PC-9 (cell line): ENCODE measurements around the gene DHRSX. TPM values are rescaled to one million over a fixed set of nuclear protein-coding genes. Genes with fewer than 3 reads are reported as not detected.
"Not testable (repeated sequence)": the region's sequence is repeated elsewhere in the genome, so short reads cannot be mapped to it uniquely, and the experiment has no call there.

ENCODE experiments used
- BruUV-seq: library from RNA; stranded (reverse); fragments of 400-500 nt; replicated peaks from 2 replicates; lab custom pipeline; 2021; lab: Mats Ljungman, UMichigan
- CTCF ChIA-PET: fragments of 300-600 bp; sonication (Branson Sonifier 250); formaldehyde crosslinking; loops from one replicate; lab custom pipeline; 2022; ENCODE audit warnings: antibody characterized with exemption; lab: Charles Lee
- POLR2A ChIA-PET: fragments of 300-600 bp; sonication (Branson Sonifier 250); formaldehyde crosslinking; loops from one replicate; lab custom pipeline; 2022; ENCODE audit warnings: antibody characterized with exemption; ENCODE audit not compliant: unreplicated experiment; lab: Charles Lee
- DNase-seq, 2 experiments: peaks; one replicate each; pipeline versions ENCODE4 v3.0.0 to v3.0.0-alpha.2; 2015 to 2022; ENCODE audit warnings: mixed read lengths in 1 of 2
- H2AFZ ChIP-seq: fragments of 200-600 bp; sonication (generic); 2 replicates; pipeline ENCODE4 v1.8.1; 2017; ENCODE audit warnings: antibody characterized with exemption
- H3F3A ChIP-seq: fragments of 200-600 bp; sonication (generic); 2 replicates; pipeline ENCODE4 v1.8.1; 2017; ENCODE audit warnings: antibody characterized with exemption, mild to moderate bottlenecking, low read depth; ENCODE audit not compliant: insufficient read depth
- H3K27ac ChIP-seq: fragments of 200-600 bp; sonication (generic); 2 replicates; pipeline ENCODE4 v1.6.1; 2016; ENCODE audit warnings: mixed run types
- H3K27me3 ChIP-seq: fragments of 200-600 bp; sonication (generic); 2 replicates; pipeline ENCODE4 v1.6.1; 2016; ENCODE audit warnings: low read depth, mixed run types; ENCODE audit not compliant: insufficient read depth
- H3K36me3 ChIP-seq: fragments of 200-600 bp; sonication (generic); 2 replicates; pipeline ENCODE4 v1.6.1; 2016; ENCODE audit warnings: low read depth, mixed run types
- H3K4me1 ChIP-seq: fragments of 200-600 bp; sonication (generic); replicated peaks from 2 replicates; pipeline ENCODE4 v1.6.1; 2016; ENCODE audit warnings: mixed run types; ENCODE audit not compliant: insufficient read depth
- H3K4me2 ChIP-seq: fragments of 200-600 bp; sonication (generic); 2 replicates; pipeline ENCODE4 v1.6.1; 2017; ENCODE audit warnings: mixed run types
- H3K4me3 ChIP-seq: fragments of 200-600 bp; sonication (generic); 2 replicates; pipeline ENCODE4 v1.6.1; 2016; ENCODE audit warnings: mixed run types
- H3K79me2 ChIP-seq: fragments of 200-600 bp; sonication (generic); 2 replicates; pipeline ENCODE4 v1.6.1; 2017; ENCODE audit warnings: low read depth, mixed run types
- H3K9me2 ChIP-seq: fragments of 200-600 bp; sonication (generic); 2 replicates; pipeline ENCODE4 v1.8.1; 2017; ENCODE audit warnings: mild to moderate bottlenecking; ENCODE audit not compliant: insufficient read depth
- H3K9me3 ChIP-seq: fragments of 200-600 bp; sonication (generic); 2 replicates; pipeline ENCODE4 v1.8.1; 2016; ENCODE audit warnings: low read depth; ENCODE audit not compliant: insufficient read depth
- H4K20me1 ChIP-seq: fragments of 200-600 bp; sonication (generic); 2 replicates; pipeline ENCODE4 v1.8.1; 2017; ENCODE audit not compliant: insufficient read depth
- CTCF ChIP-seq: fragments of 200-600 bp; sonication (generic); conservative IDR thresholded peaks from 2 replicates; pipeline ENCODE4 v1.6.1; 2017; ENCODE audit warnings: mixed run types, antibody characterized with exemption, mild to moderate bottlenecking, moderate library complexity
- EZH2 ChIP-seq: fragments of 200-600 bp; sonication (generic); IDR thresholded peaks from 2 replicates; pipeline ENCODE4 v1.8.0; 2017; ENCODE audit warnings: antibody characterized with exemption, low read depth
- intact Hi-C: fragments of 100-400 bp; cut with micrococcal nuclease; formaldehyde crosslinking; loops from one replicate; pipeline ENCODE4 v1.10.0; 2022; ENCODE audit not compliant: unreplicated experiment
- total RNA-seq: library from RNA; stranded (reverse); gene quantifications from 2 replicates; pipeline ENCODE4 v1.2.3, GENCODE V29; 2021

DHRSX gene
- total RNA-seq, 1 experiment from 2014 or later, result 13.2 TPM

- Histone ChIP-seq H3K9me2 (no peaks in the 10 kb centered on the region), H3K9me3 (0 out of 2 replicates have a peak, but pooled peaks cover 3% of the 10 kb centered on the region), H3K27ac (no peak overlapping the region), H3K36me3 (no peaks in the 10 kb centered on the region), H3K27me3 (no peaks in the 10 kb centered on the region), H3K4me1 (no peaks in the 10 kb centered on the region), H3K79me2 (no peaks in the 10 kb centered on the region), H2AFZ (no peak overlapping the region), H3K4me3 (no peak overlapping the region), H3K4me2 (no peak overlapping the region), H3F3A (no peaks in the 10 kb centered on the region), H4K20me1 (no peaks in the 10 kb centered on the region)
- ChIA-PET CTCF (no interaction called here), POLR2A (no interaction called here)
- no TSS peak for BruUV-seq
- no peak for TF ChIP-seq CTCF
- no peak for TF ChIP-seq EZH2
- intact Hi-C loops, result no loop called here
- DNase-seq, result no peak
Measured at GRCh38 chrX:2283111-2283859, 217.5 kb downstream of the DHRSX start.

GRCh38 chrX:2282490-2283090 is 218.2 kb downstream of the DHRSX start:
- H3K27ac ChIP-seq, result no peak overlapping the region
- no peaks in the 10 kb centered on the region for H3K4me1 ChIP-seq
- no peaks in the 10 kb centered on the region for H3K36me3 ChIP-seq
- intact Hi-C loops, result no loop called here
- no peaks in the 10 kb centered on the region for H4K20me1 ChIP-seq
- H3K9me2 ChIP-seq, result no peaks in the 10 kb centered on the region
- POLR2A ChIA-PET, result no interaction called here
- H3K27me3 ChIP-seq, result no peaks in the 10 kb centered on the region
- TF ChIP-seq EZH2, result no peak
- TF ChIP-seq CTCF, result no peak
- H3K9me3 ChIP-seq, result 0 out of 2 replicates have a peak, but pooled peaks cover 3% of the 10 kb centered on the region
- H3K79me2 ChIP-seq, result no peaks in the 10 kb centered on the region
- no peak for DNase-seq
- CTCF ChIA-PET, result no interaction called here
- BruUV-seq, result no TSS peak
- H3K4me3 ChIP-seq, result no peak overlapping the region
- no peaks in the 10 kb centered on the region for H3F3A ChIP-seq
- no peak overlapping the region for H3K4me2 ChIP-seq
- H2AFZ ChIP-seq, result no peak overlapping the region

GRCh38 chrX:2272337-2272736 is 228.4 kb downstream of the DHRSX start:
- POLR2A ChIA-PET, result no interaction called here

GRCh38 chrX:2271595-2271994 is 229.2 kb downstream of the DHRSX start:
- intact Hi-C loops, H3K27ac ChIP-seq, BruUV-seq, H3K4me3 ChIP-seq, H3K9me2 ChIP-seq, H3K4me2 ChIP-seq, H3F3A ChIP-seq, H4K20me1 ChIP-seq, H3K9me3 ChIP-seq, DNase-seq, H3K27me3 ChIP-seq, H2AFZ ChIP-seq, H3K79me2 ChIP-seq, H3K36me3 ChIP-seq, H3K4me1 ChIP-seq, CTCF ChIA-PET, POLR2A ChIA-PET: not testable (repeated sequence)

More at GRCh38 chrX:2272337-2272736, 228.4 kb downstream of the DHRSX start:
- Histone ChIP-seq H3K27ac (no peak overlapping the region), H4K20me1 (no peaks in the 10 kb centered on the region), H3K27me3 (no peaks in the 10 kb centered on the region), H3K4me1 (no peaks in the 10 kb centered on the region), H3K4me2 (no peak overlapping the region), H3K79me2 (no peaks in the 10 kb centered on the region), H2AFZ (no peak overlapping the region), H3K9me2 (no peaks in the 10 kb centered on the region), H3K4me3 (no peak overlapping the region), H3K36me3 (no peaks in the 10 kb centered on the region), H3K9me3 (no peaks in the 10 kb centered on the region), H3F3A (no peaks in the 10 kb centered on the region)
- TF ChIP-seq CTCF (no peak), EZH2 (no peak)
- intact Hi-C loops, result no loop called here
- DNase-seq, result no peak
- CTCF ChIA-PET, result no interaction called here
- BruUV-seq, result no TSS peak

GRCh38 chrX:2270783-2271182 is 230.0 kb downstream of the DHRSX start:
- H2AFZ ChIP-seq, H3K27ac ChIP-seq, H3K9me3 ChIP-seq, H4K20me1 ChIP-seq, H3K79me2 ChIP-seq, BruUV-seq, H3K4me3 ChIP-seq, H3K4me1 ChIP-seq, H3K9me2 ChIP-seq, H3F3A ChIP-seq, POLR2A ChIA-PET, intact Hi-C loops, H3K4me2 ChIP-seq, DNase-seq, CTCF ChIA-PET, H3K36me3 ChIP-seq, H3K27me3 ChIP-seq: not testable (repeated sequence)
